ENCODE results near the gene TCOF1.

The TCOF1 gene

GRCh38 chr5:150389531-150390266, 32.2 kb downstream of the TCOF1 start:
- DNase-seq (ENCODE audit: low read depth) = no peak
- TF ChIP-seq CTCF (IDR thresholded peaks at IDR 0.05; ENCODE audit: control insufficient read depth, extremely low read depth, insufficient read depth) = no peak
- no peak overlapping the region for H3K4me3 ChIP-seq (ENCODE audit: low read depth, low read length)

GRCh38 chr5:150391064-150391834, 33.8 kb downstream of the TCOF1 start:
- H3K4me3 ChIP-seq (ENCODE audit: low read depth, low read length) = no peak overlapping the region
- no peak for DNase-seq (ENCODE audit: low read depth)
- TF ChIP-seq CTCF (IDR thresholded peaks at IDR 0.05; ENCODE audit: control insufficient read depth, extremely low read depth, insufficient read depth) = no peak

- TF ChIP-seq CTCF (IDR thresholded peaks at IDR 0.05; ENCODE audit: control insufficient read depth, extremely low read depth, insufficient read depth) = no peak
- DNase-seq (ENCODE audit: low read depth) = no peak
- no peak overlapping the region for H3K4me3 ChIP-seq (ENCODE audit: low read depth, low read length)
Observed at GRCh38 chr5:150391986-150392385, 34.5 kb downstream of the TCOF1 start.

GRCh38 chr5:150392680-150393079, 35.2 kb downstream of the TCOF1 start:
- H3K4me3 ChIP-seq (ENCODE audit: low read depth, low read length) = no peak overlapping the region
- DNase-seq (ENCODE audit: low read depth) = no peak
- no peak for TF ChIP-seq CTCF (IDR thresholded peaks at IDR 0.05; ENCODE audit: control insufficient read depth, extremely low read depth, insufficient read depth)

GRCh38 chr5:150393096-150393645, 35.7 kb downstream of the TCOF1 start:
- TF ChIP-seq CTCF (IDR thresholded peaks at IDR 0.05; ENCODE audit: control insufficient read depth, extremely low read depth, insufficient read depth) = no peak
- DNase-seq (ENCODE audit: low read depth) = no peak
- no peak overlapping the region for H3K4me3 ChIP-seq (ENCODE audit: low read depth, low read length)

GRCh38 chr5:150394131-150394530, 36.6 kb downstream of the TCOF1 start:
- TF ChIP-seq CTCF (IDR thresholded peaks at IDR 0.05; ENCODE audit: control insufficient read depth, extremely low read depth, insufficient read depth) = no peak
- no peak for DNase-seq (ENCODE audit: low read depth)
- no peak overlapping the region for H3K4me3 ChIP-seq (ENCODE audit: low read depth, low read length)

All from LNCaP clone FGC (cell line).